Nucleus accumbens (tissue), 56 donors: ENCODE measurements around the gene IZUMO4.
"Not testable (repeated sequence)": the region's sequence is repeated elsewhere in the genome, so short reads cannot be mapped to it uniquely, and the experiment has no call there.

Experiments used
- DNase-seq, 56 donors: peaks; one replicate each; lab custom pipeline; 2025; lab: John Stamatoyannopoulos, UW

IZUMO4 gene

GRCh38 chr19:2080336-2080988, 16.3 kb upstream of the IZUMO4 start:
- DNase-seq, result no peak

- DNase-seq, result peak in 2 of 56 donors; percentile 10 to 11
These were observed 14.6 kb upstream of the IZUMO4 start for GRCh38 chr19:2081873-2082810.

GRCh38 chr19:2083174-2083854, 13.4 kb upstream of the IZUMO4 start:
- no peak for DNase-seq

- DNase-seq, result peak in 3 of 56 donors; percentile 6 to 17 (median 15)
These were observed 11.6 kb upstream of the IZUMO4 start for GRCh38 chr19:2084993-2085720.

GRCh38 chr19:2086695-2087620, 9.8 kb upstream of the IZUMO4 start:
- DNase-seq, result not testable (repeated sequence)

- DNase-seq, result no peak
These were observed 9.1 kb upstream of the IZUMO4 start for GRCh38 chr19:2087621-2088100.

GRCh38 chr19:2089001-2089711, 7.6 kb upstream of the IZUMO4 start:
- no peak for DNase-seq

GRCh38 chr19:2089727-2090053, 7.0 kb upstream of the IZUMO4 start:
- DNase-seq, result no peak

GRCh38 chr19:2091926-2092525, 4.7 kb upstream of the IZUMO4 start:
- not testable (repeated sequence) for DNase-seq

GRCh38 chr19:2096034-2096479, 658 bp upstream of the IZUMO4 start, which contains the start of gene MOB3A:
MOB3A (minus strand) TSS chr19:2096326; CDS start chr19:2078560, 17,766 bp downstream.
- DNase-seq, result peak in 30 of 56 donors; percentile 75 to 99 (median 96)

- DNase-seq, result peak in 2 of 56 donors; percentile 34 to 45
These were observed 629 bp downstream of the IZUMO4 start for GRCh38 chr19:2097203-2097885.

GRCh38 chr19:2097886-2098327, 1.2 kb downstream of the IZUMO4 start:
- peak in 1 of 56 donors; percentile 26 for DNase-seq

- no peak for DNase-seq
These were observed 2.4 kb downstream of the IZUMO4 start for GRCh38 chr19:2099054-2099501.

GRCh38 chr19:2099937-2100718, 3.4 kb downstream of the IZUMO4 start:
- no peak for DNase-seq

GRCh38 chr19:2100719-2101061, 4.0 kb downstream of the IZUMO4 start:
- DNase-seq, result no peak
